Endodermal cell (in vitro differentiated cells): ENCODE results near the gene SMG6. TPM values are rescaled to one million over a fixed set of nuclear protein-coding genes. Genes with fewer than 3 reads are reported as not detected.

Experiments used
- DNase-seq: peaks from one replicate; pipeline ENCODE4 v3.0.0-alpha.2; 2017
- H3K27ac ChIP-seq: 2 replicates; pipeline ENCODE4 v1.5.1; 2013; ENCODE audit warnings: mild to moderate bottlenecking, low read depth, low read length, moderate library complexity
- H3K27me3 ChIP-seq: 2 replicates; pipeline ENCODE4 v1.6.1; 2013; ENCODE audit warnings: mild to moderate bottlenecking, low read length, moderate library complexity; ENCODE audit not compliant: insufficient read depth, control insufficient read depth, poor library complexity, severe bottlenecking
- H3K36me3 ChIP-seq: 2 replicates; pipeline ENCODE4 v1.7.0; 2013; ENCODE audit warnings: mild to moderate bottlenecking, low read length, moderate library complexity; ENCODE audit not compliant: control insufficient read depth, insufficient read depth
- H3K4me1 ChIP-seq: one replicate; pipeline ENCODE4 v1.7.0; 2013; ENCODE audit warnings: low read length; ENCODE audit not compliant: control insufficient read depth, insufficient read depth
- H3K4me3 ChIP-seq: 2 replicates; pipeline ENCODE4 v1.5.1; 2013; ENCODE audit warnings: mild to moderate bottlenecking, low read length, moderate library complexity
- H3K9ac ChIP-seq: 2 replicates; pipeline ENCODE4 v1.6.1; 2013; ENCODE audit warnings: mild to moderate bottlenecking, low read length, moderate library complexity; ENCODE audit not compliant: poor library complexity, severe bottlenecking; ENCODE audit errors: extremely low read depth
- H3K9me3 ChIP-seq: 2 replicates; pipeline ENCODE4 v1.6.1; 2013; ENCODE audit warnings: mild to moderate bottlenecking, low read length, moderate library complexity; ENCODE audit not compliant: control insufficient read depth
- H3K27ac Mint-ChIP-seq: 2 replicates; pipeline ENCODE4 v1.8.0; 2020; ENCODE audit warnings: mixed read lengths
- H3K27me3 Mint-ChIP-seq: 2 replicates; pipeline ENCODE4 v1.8.0; 2021; ENCODE audit warnings: mild to moderate bottlenecking, mixed read lengths; ENCODE audit not compliant: insufficient read depth
- H3K36me3 Mint-ChIP-seq: 2 replicates; pipeline ENCODE4 v1.8.0; 2020; ENCODE audit warnings: low read depth, mixed read lengths
- H3K4me1 Mint-ChIP-seq: 2 replicates; pipeline ENCODE4 v1.8.0; 2020; ENCODE audit warnings: mixed read lengths
- H3K4me3 Mint-ChIP-seq: 2 replicates; pipeline ENCODE4 v1.8.0; 2020; ENCODE audit warnings: mild to moderate bottlenecking, moderate library complexity, mixed read lengths
- H3K9me3 Mint-ChIP-seq: 2 replicates; pipeline ENCODE4 v1.8.0; 2020; ENCODE audit warnings: mild to moderate bottlenecking, mixed read lengths
- CTCF ChIP-seq: fragments of 200-600 bp; sonication (generic); conservative IDR thresholded peaks from 2 replicates; pipeline ENCODE4 v1.5.0; 2021; ENCODE audit warnings: antibody characterized with exemption, mild to moderate bottlenecking
- WGBS, 2 experiments: methylation state at CpG; one replicate each; pipeline versions ENCODE4 v1.1.5 to v1.1.7; 2013; ENCODE audit warnings: missing lambda C conversion rate in 2 of 2, mixed read lengths in 1 of 2; ENCODE audit not compliant: insufficient coverage in 1 of 2, insufficient read length in 1 of 2; 5-methylcytosine and 5-hydroxymethylcytosine counted together
- total RNA-seq, 2 donors: library from RNA; stranded (reverse); fragmentation: NEBNext Ultra II Directional in 1 of 2; extraction: Animal tissue kit (Norgen Biotek cat#: 25700) in 1 of 2; gene quantifications; 2 replicates in 1 of 2; 3 replicates in 1 of 2; pipeline ENCODE4 v1.2.1, GENCODE V29; 2021

SMG6 gene
- total RNA-seq, 2 donors from 2014 or later = 44.3 to 56.7 TPM

GRCh38 chr17:2062571-2063183, 240.9 kb downstream of the SMG6 start:
- TF ChIP-seq CTCF = no peak
- Histone ChIP-seq H3K4me3 (no peak overlapping the region), H3K36me3 (peaks cover 72% of the 10 kb centered on the region), H3K9ac (no peak overlapping the region), H3K27me3 (peaks cover 38% of the 10 kb centered on the region), H3K4me1 (peaks cover 10% of the 10 kb centered on the region), H3K9me3 (no peaks in the 10 kb centered on the region), H3K27ac (no peak overlapping the region)
- Mint-ChIP-seq H3K27ac (peak overlapping the region; percentile 58), H3K9me3 (peaks cover 3% of the 10 kb centered on the region), H3K36me3 (peaks cover 50% of the 10 kb centered on the region), H3K4me1 (peaks cover 29% of the 10 kb centered on the region), H3K27me3 (peaks cover 41% of the 10 kb centered on the region), H3K4me3 (no peak overlapping the region)
- 35 to 56% methylated on average over 10 to 11 of the region's 11 CpGs for WGBS, 2 experiments
- DNase-seq = peak; percentile 81

- Mint-ChIP-seq H3K9me3 (peaks cover 4% of the 10 kb centered on the region), H3K4me1 (peaks cover 29% of the 10 kb centered on the region), H3K4me3 (no peak overlapping the region), H3K27ac (no peak overlapping the region), H3K27me3 (peaks cover 46% of the 10 kb centered on the region), H3K36me3 (peaks cover 50% of the 10 kb centered on the region)
- no peak overlapping the region for H3K27ac ChIP-seq
- 93 to 94% methylated on average over 9 to 17 of the region's 17 CpGs for WGBS, 2 experiments
- TF ChIP-seq CTCF = no peak
- H3K27me3 ChIP-seq = peaks cover 50% of the 10 kb centered on the region
- no peak overlapping the region for H3K4me3 ChIP-seq
- no peak for DNase-seq
- H3K9me3 ChIP-seq = no peaks in the 10 kb centered on the region
- H3K4me1 ChIP-seq = peaks cover 10% of the 10 kb centered on the region
- H3K9ac ChIP-seq = no peak overlapping the region
- peaks cover 62% of the 10 kb centered on the region for H3K36me3 ChIP-seq
These were observed 242.1 kb downstream of the SMG6 start for GRCh38 chr17:2061441-2061958.

DNA sequence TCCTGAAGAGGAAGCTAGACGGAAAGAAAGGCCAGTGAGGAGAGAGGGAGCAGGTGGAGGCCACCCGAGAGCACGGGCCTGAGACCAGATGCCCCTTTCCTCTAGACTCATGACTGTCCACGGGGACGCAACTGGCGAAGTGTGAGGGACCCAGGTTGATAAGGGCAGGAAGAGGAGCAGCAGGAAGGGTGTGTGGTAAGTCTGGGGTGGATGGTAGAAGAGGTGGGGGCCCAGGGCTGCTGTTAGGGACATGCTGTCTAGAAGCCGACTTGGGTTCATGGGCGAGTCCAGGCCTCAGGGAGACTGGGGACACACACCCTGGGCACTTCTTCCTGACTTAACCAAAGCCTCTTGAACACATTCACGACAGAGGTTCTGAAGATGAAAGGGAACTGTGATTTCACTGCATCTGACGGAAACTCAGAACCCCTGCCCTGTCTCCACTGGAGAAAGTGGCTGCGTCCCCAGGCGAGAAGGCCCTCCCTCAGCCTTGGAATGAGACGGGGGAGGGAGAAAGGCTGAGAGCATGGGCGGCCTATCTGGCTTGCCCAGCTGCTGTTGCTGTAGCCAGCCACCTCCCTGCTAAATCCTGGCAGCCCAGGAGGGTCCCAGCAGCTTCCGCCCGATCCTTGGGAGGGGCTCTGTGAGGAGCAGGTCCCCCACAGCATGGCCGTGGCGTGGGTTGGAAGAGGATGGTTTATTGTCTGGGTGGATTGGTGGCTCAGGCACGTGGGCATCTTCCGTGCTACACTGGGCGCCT, 242.7 kb downstream of the SMG6 start:
- Mint-ChIP-seq H3K9me3 (peaks cover 4% of the 10 kb centered on the region), H3K27ac (no peak overlapping the region), H3K4me1 (peaks cover 29% of the 10 kb centered on the region), H3K4me3 (no peak overlapping the region), H3K27me3 (peaks cover 51% of the 10 kb centered on the region), H3K36me3 (peaks cover 46% of the 10 kb centered on the region)
- Histone ChIP-seq H3K36me3 (peaks cover 56% of the 10 kb centered on the region), H3K27me3 (peaks cover 56% of the 10 kb centered on the region), H3K27ac (no peak overlapping the region), H3K9ac (no peak overlapping the region), H3K4me3 (no peak overlapping the region), H3K4me1 (peaks cover 10% of the 10 kb centered on the region), H3K9me3 (no peaks in the 10 kb centered on the region)
- 93 to 95% methylated on average over 12 to 21 of the region's 21 CpGs for WGBS, 2 experiments
- DNase-seq = no peak
- TF ChIP-seq CTCF = no peak
